ENCODE results near the gene TRIM31. TPM values are rescaled to one million over a fixed set of nuclear protein-coding genes. Genes with fewer than 3 reads are reported as not detected.

TRIM31 gene
- total RNA-seq, 1 experiment from 2014 or later, result not detected

DNA sequence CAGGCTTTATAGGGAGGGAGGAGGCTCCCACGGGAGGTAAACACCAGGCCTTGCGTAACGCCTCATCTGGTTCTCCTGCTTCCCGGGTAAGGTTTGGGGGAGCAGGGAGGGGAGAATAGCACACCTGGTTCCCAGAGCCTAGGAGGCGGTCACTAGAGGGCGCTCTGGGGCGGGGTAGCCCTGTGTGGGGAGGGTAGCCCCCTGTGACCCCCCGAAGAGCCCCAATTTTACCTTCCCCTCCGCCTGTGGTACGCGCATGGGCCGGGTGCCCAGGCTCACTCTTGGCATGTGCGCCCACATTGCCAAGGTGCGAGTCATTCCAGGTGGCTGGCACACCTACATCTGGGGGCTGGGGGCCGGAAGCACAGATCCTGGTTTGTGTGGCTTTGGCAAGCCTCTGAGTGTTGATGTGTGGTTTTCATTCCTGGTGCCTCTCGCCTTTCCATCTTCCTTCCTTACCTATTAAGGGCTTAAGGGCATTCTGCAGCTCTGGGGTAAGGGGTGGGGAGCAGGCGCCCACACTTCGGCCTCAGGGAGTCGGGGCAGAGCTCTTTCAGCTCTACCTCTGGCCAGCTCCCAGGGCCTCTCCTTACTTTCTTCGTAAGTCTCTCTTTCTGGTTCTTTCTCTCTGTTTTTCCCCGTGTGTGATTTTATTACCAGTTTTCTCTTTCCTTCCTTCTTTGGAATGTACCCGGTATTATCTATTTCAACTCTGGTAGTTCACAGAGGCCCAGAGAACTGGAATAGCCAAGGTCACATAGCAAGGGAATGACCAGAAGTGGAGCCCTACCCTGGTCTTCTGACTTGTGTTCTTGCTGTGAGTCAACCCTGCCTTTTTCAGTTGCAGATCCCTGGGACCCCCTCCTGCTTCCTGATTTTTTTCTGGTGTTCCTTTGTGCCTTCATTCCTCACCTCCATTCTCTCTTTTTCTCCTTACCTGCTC, 36.8 kb downstream of the TRIM31 start:
- Histone ChIP-seq H3K4me3 (ENCODE audit: low read depth, low read length, poor library complexity, severe bottlenecking) (no peak overlapping the region), H3K9me3 (ENCODE audit: low read depth, low read length, poor library complexity, severe bottlenecking) (no peaks in the 10 kb centered on the region), H3K4me1 (ENCODE audit: insufficient read depth, low read length, poor library complexity, severe bottlenecking) (peaks cover 10% of the 10 kb centered on the region), H3K27ac (ENCODE audit: low read depth, low read length, poor library complexity, severe bottlenecking) (no peak overlapping the region), H3K27me3 (replicated peaks; ENCODE audit: insufficient read depth, low read depth, low read length, poor library complexity) (peaks cover 93% of the 10 kb centered on the region), H3K36me3 (ENCODE audit: insufficient read depth, low read length, poor library complexity, severe bottlenecking) (no peaks in the 10 kb centered on the region)
- POLR2A ChIA-PET (ENCODE audit: low non-redundant PET), result no interaction called here
- no peak for TF ChIP-seq EZH2 (IDR thresholded peaks at IDR 0.05; ENCODE audit: borderline replicate concordance, low read depth, low read length, poor library complexity, severe bottlenecking)
- TF ChIP-seq, protein P1, sequence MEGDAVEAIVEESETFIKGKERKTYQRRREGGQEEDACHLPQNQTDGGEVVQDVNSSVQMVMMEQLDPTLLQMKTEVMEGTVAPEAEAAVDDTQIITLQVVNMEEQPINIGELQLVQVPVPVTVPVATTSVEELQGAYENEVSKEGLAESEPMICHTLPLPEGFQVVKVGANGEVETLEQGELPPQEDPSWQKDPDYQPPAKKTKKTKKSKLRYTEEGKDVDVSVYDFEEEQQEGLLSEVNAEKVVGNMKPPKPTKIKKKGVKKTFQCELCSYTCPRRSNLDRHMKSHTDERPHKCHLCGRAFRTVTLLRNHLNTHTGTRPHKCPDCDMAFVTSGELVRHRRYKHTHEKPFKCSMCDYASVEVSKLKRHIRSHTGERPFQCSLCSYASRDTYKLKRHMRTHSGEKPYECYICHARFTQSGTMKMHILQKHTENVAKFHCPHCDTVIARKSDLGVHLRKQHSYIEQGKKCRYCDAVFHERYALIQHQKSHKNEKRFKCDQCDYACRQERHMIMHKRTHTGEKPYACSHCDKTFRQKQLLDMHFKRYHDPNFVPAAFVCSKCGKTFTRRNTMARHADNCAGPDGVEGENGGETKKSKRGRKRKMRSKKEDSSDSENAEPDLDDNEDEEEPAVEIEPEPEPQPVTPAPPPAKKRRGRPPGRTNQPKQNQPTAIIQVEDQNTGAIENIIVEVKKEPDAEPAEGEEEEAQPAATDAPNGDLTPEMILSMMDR (conservative IDR thresholded peaks at IDR 0.05; ENCODE audit: low read depth, low read length), result peak; percentile 64
- CTCF ChIA-PET, result no interaction called here
- BruUV-seq (replicated peaks), result no TSS peak
- DNase-seq (ENCODE audit: low spot score), result no peak
- intact Hi-C loops (cut with micrococcal nuclease; ENCODE audit: unreplicated experiment), result no loop called here

DNA sequence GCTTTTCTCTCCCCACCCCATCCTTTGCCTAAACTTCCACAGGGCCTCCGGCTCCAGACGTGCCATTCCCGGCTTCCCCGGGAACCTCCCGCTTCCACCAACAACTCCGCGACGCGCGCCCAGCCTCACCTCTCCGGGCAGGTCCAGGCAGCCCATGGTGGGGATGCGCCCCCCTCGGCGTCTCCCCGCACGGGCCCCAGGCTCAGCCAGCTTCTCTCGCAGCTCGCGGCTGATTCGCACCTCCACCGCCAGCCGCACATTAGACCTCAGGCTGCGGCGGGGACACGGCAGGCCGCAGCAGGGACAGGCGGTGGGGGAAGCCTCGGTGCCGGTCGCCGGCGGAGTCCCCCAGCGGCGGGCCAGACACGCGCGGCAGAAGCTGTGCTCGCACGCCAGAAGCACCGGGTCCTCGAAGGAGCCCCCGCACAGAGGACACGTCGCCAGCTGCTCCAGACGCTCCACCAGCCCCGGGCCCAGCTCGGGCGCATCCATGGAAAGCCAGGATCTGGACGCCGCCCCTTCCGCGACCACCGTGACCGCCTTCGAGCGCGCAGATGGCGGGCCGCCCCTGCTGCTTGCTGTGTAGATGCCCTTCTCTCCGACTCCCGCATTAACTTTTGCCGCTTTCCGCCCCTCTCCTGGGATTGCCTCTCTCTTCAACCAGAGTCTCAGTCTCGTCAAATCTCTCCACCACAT, 37.6 kb downstream of the TRIM31 start, which contains the start of gene RNF39:
Gene RNF39, minus strand, starts transcription at position 676 of the 696 bp plus-strand sequence. Its CDS starts 184 bp downstream, at position 492.
- Histone ChIP-seq H3K36me3 (ENCODE audit: insufficient read depth, low read length, poor library complexity, severe bottlenecking) (no peaks in the 10 kb centered on the region), H3K27ac (ENCODE audit: low read depth, low read length, poor library complexity, severe bottlenecking) (no peak within 1 kb of the TSS), H3K27me3 (replicated peaks; ENCODE audit: insufficient read depth, low read depth, low read length, poor library complexity) (peaks cover 94% of the 10 kb centered on the region), H3K4me1 (ENCODE audit: insufficient read depth, low read length, poor library complexity, severe bottlenecking) (peaks cover 10% of the 10 kb centered on the region), H3K4me3 (ENCODE audit: low read depth, low read length, poor library complexity, severe bottlenecking) (peak within 1 kb of the TSS; percentile 27), H3K9me3 (ENCODE audit: low read depth, low read length, poor library complexity, severe bottlenecking) (no peaks in the 10 kb centered on the region)
- intact Hi-C loops (cut with micrococcal nuclease; ENCODE audit: unreplicated experiment), result no loop called here
- DNase-seq (ENCODE audit: low spot score), result no peak
- BruUV-seq (replicated peaks), result no TSS peak
- ChIA-PET POLR2A (ENCODE audit: low non-redundant PET) (no interaction called here), CTCF (no interaction called here)
- peak; percentile 99 for TF ChIP-seq EZH2 (IDR thresholded peaks at IDR 0.05; ENCODE audit: borderline replicate concordance, low read depth, low read length, poor library complexity, severe bottlenecking)
- TF ChIP-seq, protein P1 (conservative IDR thresholded peaks at IDR 0.05; ENCODE audit: low read depth, low read length), result no peak

DNA sequence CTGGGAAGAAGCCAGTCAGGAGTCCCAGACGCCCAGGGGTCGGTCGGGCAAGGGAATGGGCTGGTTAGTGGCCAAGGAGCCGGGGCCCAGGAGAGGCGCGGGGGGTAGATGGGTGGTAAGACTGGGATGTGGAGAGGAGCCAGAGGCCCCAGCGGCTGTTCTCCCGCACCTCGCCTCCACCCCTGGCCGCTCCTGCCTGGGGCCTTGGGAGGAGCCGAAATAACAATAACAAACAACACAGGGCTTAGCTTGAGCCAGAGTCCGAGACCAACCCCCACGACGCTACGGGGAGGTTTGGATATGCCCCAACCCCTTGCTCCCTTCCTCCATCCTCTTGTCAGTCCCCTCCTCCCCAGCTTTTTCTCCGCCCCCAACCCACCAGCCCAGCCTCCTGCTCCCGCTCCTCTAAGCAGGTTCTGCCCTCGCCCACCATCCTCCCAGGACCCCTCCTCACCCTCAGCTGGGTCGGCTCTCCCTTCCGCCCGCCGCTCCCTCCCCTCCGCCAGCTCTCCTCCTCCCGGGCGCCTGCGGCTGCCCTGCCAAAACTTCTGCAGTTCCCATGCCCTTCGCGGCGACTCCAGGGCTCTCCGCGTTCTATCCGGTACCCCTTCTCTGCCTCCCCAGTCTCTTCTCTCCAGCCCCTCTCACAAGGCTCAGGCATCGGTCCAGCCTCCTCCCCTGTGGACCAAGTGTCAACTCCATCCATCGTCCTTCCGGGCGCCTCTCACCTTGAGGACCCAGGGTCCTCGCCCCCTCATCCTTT, 38.4 kb downstream of the TRIM31 start:
- CTCF ChIA-PET, result no interaction called here
- no peak overlapping the region for H3K27ac ChIP-seq (ENCODE audit: low read depth, low read length, poor library complexity, severe bottlenecking)
- no peak for TF ChIP-seq EZH2 (IDR thresholded peaks at IDR 0.05; ENCODE audit: borderline replicate concordance, low read depth, low read length, poor library complexity, severe bottlenecking)
- TF ChIP-seq, protein P1 (conservative IDR thresholded peaks at IDR 0.05; ENCODE audit: low read depth, low read length), result no peak
- POLR2A ChIA-PET (ENCODE audit: low non-redundant PET), result no interaction called here
- peak overlapping the region; percentile 27 for H3K4me3 ChIP-seq (ENCODE audit: low read depth, low read length, poor library complexity, severe bottlenecking)
- peaks cover 87% of the 10 kb centered on the region for H3K27me3 ChIP-seq (replicated peaks; ENCODE audit: insufficient read depth, low read depth, low read length, poor library complexity)
- no TSS peak for BruUV-seq (replicated peaks)
- peaks cover 1% of the 10 kb centered on the region for H3K36me3 ChIP-seq (ENCODE audit: insufficient read depth, low read length, poor library complexity, severe bottlenecking)
- H3K9me3 ChIP-seq (ENCODE audit: low read depth, low read length, poor library complexity, severe bottlenecking), result no peaks in the 10 kb centered on the region
- no peak for DNase-seq (ENCODE audit: low spot score)
- intact Hi-C loops (cut with micrococcal nuclease; ENCODE audit: unreplicated experiment), result no loop called here
- peaks cover 10% of the 10 kb centered on the region for H3K4me1 ChIP-seq (ENCODE audit: insufficient read depth, low read length, poor library complexity, severe bottlenecking)
